Midbrain (tissue), 1 donor: ENCODE data around the gene L3MBTL4.

Experiments
- DNase-seq: peaks from one replicate; lab custom pipeline; 2025; lab: John Stamatoyannopoulos, UW

Gene L3MBTL4

GRCh38 chr18:6031002-6031401, 383.7 kb downstream of the L3MBTL4 start:
- no peak for DNase-seq

- no peak for DNase-seq
Observed at GRCh38 chr18:6024745-6025248, 389.9 kb downstream of the L3MBTL4 start.

- no peak for DNase-seq
Observed at GRCh38 chr18:6023551-6023950, 391.2 kb downstream of the L3MBTL4 start.

GRCh38 chr18:6022845-6023244, 391.9 kb downstream of the L3MBTL4 start:
- no peak for DNase-seq

- no peak for DNase-seq
Observed at GRCh38 chr18:6022074-6022444, 392.7 kb downstream of the L3MBTL4 start.

GRCh38 chr18:6021306-6022073, 393.2 kb downstream of the L3MBTL4 start:
- no peak for DNase-seq

GRCh38 chr18:6018671-6019070, 396.0 kb downstream of the L3MBTL4 start:
- DNase-seq = no peak

- DNase-seq = no peak
Observed at GRCh38 chr18:6017171-6017570, 397.5 kb downstream of the L3MBTL4 start.

- no peak for DNase-seq
Observed at GRCh38 chr18:6015364-6015763, 399.3 kb downstream of the L3MBTL4 start.

GRCh38 chr18:6013171-6013810, 401.4 kb downstream of the L3MBTL4 start:
- DNase-seq = no peak

- DNase-seq = no peak
Observed at GRCh38 chr18:6010921-6011320, 403.8 kb downstream of the L3MBTL4 start.

- no peak for DNase-seq
Observed at GRCh38 chr18:6010284-6010683, 404.4 kb downstream of the L3MBTL4 start.

- no peak for DNase-seq
Observed at GRCh38 chr18:6009756-6010155, 405.0 kb downstream of the L3MBTL4 start.

GRCh38 chr18:6004683-6005082, 410.0 kb downstream of the L3MBTL4 start:
- no peak for DNase-seq

GRCh38 chr18:6004119-6004518, 410.6 kb downstream of the L3MBTL4 start:
- no peak for DNase-seq

- no peak for DNase-seq
Observed at GRCh38 chr18:6001867-6002266, 412.8 kb downstream of the L3MBTL4 start.

GRCh38 chr18:5998907-5999306, 415.8 kb downstream of the L3MBTL4 start:
- DNase-seq = no peak

GRCh38 chr18:5998166-5998881, 416.4 kb downstream of the L3MBTL4 start:
- DNase-seq = no peak

GRCh38 chr18:5997361-5997760, 417.4 kb downstream of the L3MBTL4 start:
- DNase-seq = no peak

- no peak for DNase-seq
Observed at GRCh38 chr18:5995626-5996025, 419.1 kb downstream of the L3MBTL4 start.

- DNase-seq = no peak
Observed at GRCh38 chr18:5993938-5994337, 420.8 kb downstream of the L3MBTL4 start.

- DNase-seq = no peak
Observed at GRCh38 chr18:5992381-5992780, 422.3 kb downstream of the L3MBTL4 start.

GRCh38 chr18:5987249-5987648, 427.5 kb downstream of the L3MBTL4 start:
- no peak for DNase-seq
